HL-60/S4 treated with retinoic acid at 250 ng/mL for 4 days and 3 days (cell line): ENCODE data around the gene BCAT1.
"Not testable (repeated sequence)": the region's sequence is repeated elsewhere in the genome, so short reads cannot be mapped to it uniquely, and the experiment has no call there.

ENCODE experiments used
- in situ Hi-C: fragments of 300-500 bp; cut with MboI; formaldehyde crosslinking; loops from 2 replicates; pipeline ENCODE4 v1.7.0; 2022; ENCODE audit warnings: low sequenced_read_pairs

BCAT1 gene

DNA sequence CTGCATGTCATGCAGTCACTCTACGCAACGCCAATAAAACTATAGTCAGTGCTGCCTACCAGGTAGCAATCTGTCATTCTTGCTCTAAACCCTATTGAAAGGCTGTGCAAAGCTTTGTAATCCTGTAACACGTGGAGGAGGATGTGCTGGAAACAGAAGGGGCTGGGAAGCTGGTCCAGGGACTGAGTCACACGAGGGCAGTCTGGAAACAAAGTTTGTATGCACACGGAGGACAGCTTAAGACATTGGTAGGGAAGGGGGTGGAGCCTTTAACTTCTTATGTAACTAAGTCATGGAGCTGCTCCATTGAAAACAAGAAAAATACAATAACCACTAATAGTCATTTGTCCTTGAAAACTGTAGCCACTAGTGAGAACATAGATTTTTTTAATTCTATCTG lies 128.0 kb downstream of the BCAT1 start:
- in situ Hi-C loops: no loop called here

DNA sequence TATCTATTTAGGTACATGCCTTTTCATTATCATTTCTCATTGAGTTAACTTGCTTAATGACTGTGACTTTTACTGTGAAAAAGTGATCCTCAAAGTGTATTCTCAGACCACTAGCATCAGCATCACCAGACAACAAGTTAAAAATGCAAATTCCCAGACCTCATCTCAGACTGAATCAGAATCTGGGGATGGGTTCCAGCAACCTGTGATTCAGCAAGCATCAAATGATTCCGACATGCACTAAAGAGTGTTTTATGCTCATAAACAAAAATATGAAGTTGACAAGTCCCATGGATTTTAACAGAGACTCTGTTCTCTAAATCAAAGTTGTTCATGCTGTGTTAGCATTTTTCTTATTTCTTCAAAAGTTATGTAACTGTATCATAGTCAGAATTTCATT lies 130.6 kb downstream of the BCAT1 start:
- in situ Hi-C loops: no loop called here

- in situ Hi-C loops: no loop called here
Measured at GRCh38 chr12:24815114-24815423, 133.8 kb downstream of the BCAT1 start.

- in situ Hi-C loops: no loop called here
Measured at GRCh38 chr12:24814379-24815113, 134.4 kb downstream of the BCAT1 start.

DNA sequence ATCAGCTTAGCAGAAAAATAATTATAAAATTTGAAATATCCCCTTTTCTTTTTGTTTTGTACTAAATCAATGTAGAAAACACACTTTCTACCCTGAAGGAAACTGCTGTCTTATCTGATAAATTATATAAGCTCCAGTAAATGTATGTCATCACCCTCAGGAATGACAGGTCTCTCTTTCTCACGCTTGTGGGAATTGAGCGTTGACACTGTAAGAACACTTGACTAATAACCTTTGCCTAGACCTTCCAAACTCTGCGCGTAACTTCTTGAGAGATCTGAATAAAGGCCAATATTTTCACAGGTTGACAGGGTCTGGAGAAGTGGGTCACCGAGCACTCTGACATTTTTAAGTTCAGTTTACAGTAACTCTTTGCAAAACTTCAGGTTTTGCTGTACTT lies 138.5 kb downstream of the BCAT1 start:
- in situ Hi-C loops: no loop called here

DNA sequence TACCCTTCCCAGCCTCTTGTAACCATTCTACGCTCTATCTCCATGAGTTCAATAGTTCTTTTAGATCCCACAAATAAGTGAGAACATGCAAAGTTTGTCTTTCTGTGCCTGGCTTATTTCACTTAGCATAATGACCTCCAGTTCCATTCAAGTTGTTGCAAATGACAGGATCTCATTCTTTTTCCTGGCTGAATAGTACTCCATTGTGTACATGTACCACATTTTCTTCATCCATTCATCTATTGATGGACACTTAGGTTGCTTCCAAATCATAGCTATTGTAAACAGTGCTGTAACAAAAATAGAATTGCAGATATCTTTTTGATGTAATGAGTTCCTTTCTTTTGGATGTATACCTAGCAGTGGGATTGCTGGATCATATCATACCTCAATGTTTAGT lies 139.6 kb downstream of the BCAT1 start:
- in situ Hi-C loops: not testable (repeated sequence)

GRCh38 chr12:24808651-24809050 lies 140.2 kb downstream of the BCAT1 start:
- in situ Hi-C loops: no loop called here

- in situ Hi-C loops: no loop called here
Measured at GRCh38 chr12:24806386-24806785, 142.5 kb downstream of the BCAT1 start.

GRCh38 chr12:24803430-24804245 lies 145.3 kb downstream of the BCAT1 start:
- in situ Hi-C loops: no loop called here

DNA sequence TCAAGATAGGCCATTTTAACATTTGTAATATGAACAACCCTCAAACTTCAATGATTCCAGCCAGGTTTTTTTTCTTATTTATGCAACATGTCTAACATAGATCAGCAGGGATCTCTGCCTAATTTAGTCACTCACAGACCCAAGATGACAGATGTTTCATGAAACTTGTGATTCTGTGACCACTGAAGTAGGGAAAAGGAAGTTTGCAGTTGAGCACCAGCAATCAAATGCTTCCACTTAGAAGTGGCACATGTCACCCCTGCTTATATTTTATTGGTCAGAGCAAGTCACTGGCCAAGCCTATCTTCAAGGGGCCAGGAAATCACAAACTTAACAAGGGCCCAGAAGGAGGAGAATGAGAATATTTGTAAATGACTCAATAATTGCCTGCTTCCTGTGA lies 150.6 kb downstream of the BCAT1 start:
- in situ Hi-C loops: loop anchor here (25.0 kb wide), 1 partner anchor 1586 kb away; no protein-coding TSS in a partner anchor

- in situ Hi-C loops: loop anchor here (25.0 kb wide), 1 partner anchor 1586 kb away; no protein-coding TSS in a partner anchor
Measured at GRCh38 chr12:24797901-24798300, 151.0 kb downstream of the BCAT1 start.

DNA sequence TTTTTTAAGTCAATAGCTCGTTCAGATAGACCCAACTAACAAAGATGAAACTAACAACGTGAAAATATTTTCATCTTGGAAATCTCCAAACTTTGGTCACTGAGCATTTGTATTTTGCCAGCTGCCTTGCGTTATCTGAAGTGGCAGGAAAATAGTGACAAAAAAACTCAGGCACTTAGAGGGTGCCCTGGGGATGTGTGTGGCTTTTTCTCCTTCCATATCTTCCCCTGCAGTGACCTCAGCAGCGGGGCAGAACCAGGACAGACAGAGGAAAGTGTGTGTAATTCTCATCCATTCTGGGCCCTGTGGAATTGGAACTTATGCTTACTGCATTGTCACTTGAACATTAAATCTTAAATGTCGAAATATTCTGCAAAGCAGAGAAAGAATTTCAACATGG lies 152.0 kb downstream of the BCAT1 start:
- in situ Hi-C loops: loop anchor here (25.0 kb wide), 1 partner anchor 1585 kb away; no protein-coding TSS in a partner anchor

GRCh38 chr12:24795699-24796347 lies 153.1 kb downstream of the BCAT1 start:
- in situ Hi-C loops: loop anchor here (25.0 kb wide), 1 partner anchor 1584 kb away; no protein-coding TSS in a partner anchor

DNA sequence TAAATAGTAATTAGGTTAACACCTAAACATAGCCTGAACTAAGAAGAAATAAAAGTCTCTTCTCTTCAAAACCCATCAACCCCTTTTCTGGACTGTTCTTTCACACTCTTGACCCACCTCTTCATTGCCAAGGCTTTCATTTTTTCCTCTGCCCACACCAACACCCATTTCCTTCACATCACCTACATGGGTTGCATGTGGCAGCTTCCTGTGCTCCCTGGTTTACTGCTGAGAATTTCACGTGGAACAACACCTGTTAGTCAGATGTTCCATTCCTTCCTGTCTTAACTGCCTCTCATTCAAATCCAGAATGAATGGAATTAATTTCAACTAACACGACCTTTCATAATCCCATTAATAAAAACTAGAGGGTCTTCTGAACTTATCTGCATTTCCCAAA lies 157.3 kb downstream of the BCAT1 start:
- in situ Hi-C loops: loop anchor here (25.0 kb wide), 1 partner anchor 1579 kb away; no protein-coding TSS in a partner anchor

DNA sequence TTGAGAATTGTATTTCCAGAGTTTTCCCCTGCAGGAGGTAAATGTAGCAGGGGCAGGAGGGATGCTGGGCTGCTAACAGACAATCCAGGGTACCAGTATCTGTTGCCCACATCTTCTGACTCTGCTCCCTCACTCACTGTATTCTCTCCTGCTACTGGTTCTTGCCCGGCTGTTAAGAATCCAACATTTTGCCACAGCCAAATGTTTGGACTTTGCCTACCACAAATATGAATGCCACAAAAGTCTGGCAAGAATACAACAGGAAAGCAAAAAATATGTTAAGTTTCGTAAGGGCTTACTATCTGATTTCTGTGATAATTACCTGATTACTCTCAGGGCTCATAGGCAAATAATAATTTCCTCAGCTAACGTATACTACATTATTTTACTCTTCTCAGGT lies 160.0 kb downstream of the BCAT1 start:
- in situ Hi-C loops: loop anchor here (25.0 kb wide), 1 partner anchor 1577 kb away; no protein-coding TSS in a partner anchor

GRCh38 chr12:24780697-24781368 lies 168.1 kb downstream of the BCAT1 start:
- in situ Hi-C loops: loop anchor here (25.0 kb wide), 1 partner anchor 1569 kb away; no protein-coding TSS in a partner anchor

DNA sequence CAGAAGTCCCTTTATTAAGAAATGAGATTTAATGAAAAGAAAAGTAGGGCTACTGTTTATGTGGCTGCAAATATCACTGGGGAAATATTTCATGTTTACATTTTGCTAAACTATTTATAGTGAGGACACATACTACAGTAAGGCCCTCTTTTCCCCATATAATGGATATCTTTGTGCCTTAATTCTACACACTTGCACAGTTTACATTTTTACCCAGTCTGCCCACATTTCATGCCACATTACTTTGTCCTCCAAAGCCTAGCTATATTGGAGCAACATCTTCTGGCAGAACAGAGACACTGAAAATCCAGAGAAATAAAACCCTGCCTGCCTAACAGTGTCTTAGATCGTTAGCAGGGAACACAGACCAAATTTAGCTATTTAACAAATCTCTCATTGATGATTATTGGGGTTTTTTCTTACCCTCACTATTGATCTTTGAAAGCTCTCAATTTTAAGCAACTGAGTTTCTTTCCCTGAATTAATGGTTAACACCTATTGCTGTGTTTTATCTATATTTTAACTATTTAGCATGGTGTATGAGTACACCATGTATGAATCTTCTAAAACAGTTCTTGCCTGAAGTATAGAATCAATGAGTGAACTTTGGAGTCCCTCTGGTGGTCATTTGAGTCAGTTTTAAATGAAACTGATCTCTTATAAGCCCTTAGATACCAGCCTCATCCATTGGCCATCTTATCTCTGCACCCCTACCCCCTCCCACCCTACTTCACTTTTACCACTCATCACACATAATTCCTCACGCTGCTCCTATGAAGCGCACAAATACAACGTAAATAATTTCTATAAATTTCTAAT lies 170.2 kb downstream of the BCAT1 start:
- in situ Hi-C loops: loop anchor here (25.0 kb wide), 1 partner anchor 1566 kb away; no protein-coding TSS in a partner anchor

GRCh38 chr12:24777359-24777758 lies 171.5 kb downstream of the BCAT1 start:
- in situ Hi-C loops: loop anchor here (25.0 kb wide), 1 partner anchor 1565 kb away; no protein-coding TSS in a partner anchor

DNA sequence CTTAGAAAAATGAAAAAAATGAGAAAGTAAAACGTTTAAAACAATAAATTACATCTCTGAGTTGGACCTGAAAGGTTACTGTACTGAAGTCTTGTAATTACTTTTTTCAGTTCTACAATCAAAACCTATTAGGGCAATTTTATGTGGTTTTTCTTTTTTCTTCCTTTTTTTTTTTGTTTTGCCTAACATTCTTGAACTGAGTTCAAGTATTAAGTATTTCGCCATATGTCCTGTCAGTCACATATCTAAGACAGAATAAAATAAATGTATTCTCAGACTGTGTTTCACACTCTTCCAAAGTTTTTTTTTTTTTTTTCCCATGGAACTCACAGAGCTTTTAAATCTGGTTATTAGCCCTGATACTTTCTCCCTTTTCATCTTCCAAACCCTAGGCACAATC lies 172.0 kb downstream of the BCAT1 start:
- in situ Hi-C loops: loop anchor here (25.0 kb wide), 1 partner anchor 1565 kb away; no protein-coding TSS in a partner anchor

- in situ Hi-C loops: loop anchor here (25.0 kb wide), 1 partner anchor 1563 kb away; no protein-coding TSS in a partner anchor
Measured at GRCh38 chr12:24775073-24775472, 173.8 kb downstream of the BCAT1 start.
